ENCODE results near the gene MRM2. TPM values are rescaled to one million over a fixed set of nuclear protein-coding genes. Genes with fewer than 3 reads are reported as not detected.

Gene MRM2
- total RNA-seq, 1 donor from 2014 or later = 18.9 TPM

- no peak for TF ChIP-seq CTCF (IDR thresholded peaks at IDR 0.05)
- Mint-ChIP-seq H3K27ac (ENCODE audit: unreplicated experiment) (no peak overlapping the region), H3K36me3 (ENCODE audit: unreplicated experiment) (peaks cover 40% of the 10 kb centered on the region), H3K4me3 (ENCODE audit: unreplicated experiment) (no peak overlapping the region), H3K4me1 (ENCODE audit: unreplicated experiment) (no peaks in the 10 kb centered on the region), H3K27me3 (ENCODE audit: unreplicated experiment) (no peaks in the 10 kb centered on the region), H3K9me3 (ENCODE audit: unreplicated experiment) (peaks cover 16% of the 10 kb centered on the region)
- DNase-seq (ENCODE audit: extremely low spot score, unreplicated experiment) = no peak
Measured at GRCh38 chr7:2191016-2191415, 51.0 kb downstream of the MRM2 start.

- Mint-ChIP-seq H3K4me3 (ENCODE audit: unreplicated experiment) (no peak overlapping the region), H3K27ac (ENCODE audit: unreplicated experiment) (no peak overlapping the region), H3K36me3 (ENCODE audit: unreplicated experiment) (peaks cover 35% of the 10 kb centered on the region), H3K9me3 (ENCODE audit: unreplicated experiment) (peaks cover 16% of the 10 kb centered on the region), H3K4me1 (ENCODE audit: unreplicated experiment) (no peaks in the 10 kb centered on the region), H3K27me3 (ENCODE audit: unreplicated experiment) (no peaks in the 10 kb centered on the region)
- no peak for DNase-seq (ENCODE audit: extremely low spot score, unreplicated experiment)
- no peak for TF ChIP-seq CTCF (IDR thresholded peaks at IDR 0.05)
Measured at GRCh38 chr7:2190531-2190930, 51.5 kb downstream of the MRM2 start.

- DNase-seq (ENCODE audit: extremely low spot score, unreplicated experiment) = no peak
- no peak for TF ChIP-seq CTCF (IDR thresholded peaks at IDR 0.05)
- Mint-ChIP-seq H3K4me1 (ENCODE audit: unreplicated experiment) (no peaks in the 10 kb centered on the region), H3K27ac (ENCODE audit: unreplicated experiment) (no peak overlapping the region), H3K9me3 (ENCODE audit: unreplicated experiment) (peaks cover 16% of the 10 kb centered on the region), H3K36me3 (ENCODE audit: unreplicated experiment) (peaks cover 30% of the 10 kb centered on the region), H3K27me3 (ENCODE audit: unreplicated experiment) (no peaks in the 10 kb centered on the region), H3K4me3 (ENCODE audit: unreplicated experiment) (no peak overlapping the region)
Measured at GRCh38 chr7:2186166-2186565, 55.8 kb downstream of the MRM2 start.

GRCh38 chr7:2185715-2186114 lies 56.3 kb downstream of the MRM2 start:
- Mint-ChIP-seq H3K36me3 (ENCODE audit: unreplicated experiment) (peaks cover 29% of the 10 kb centered on the region), H3K27ac (ENCODE audit: unreplicated experiment) (no peak overlapping the region), H3K4me1 (ENCODE audit: unreplicated experiment) (no peaks in the 10 kb centered on the region), H3K9me3 (ENCODE audit: unreplicated experiment) (peaks cover 16% of the 10 kb centered on the region), H3K27me3 (ENCODE audit: unreplicated experiment) (no peaks in the 10 kb centered on the region), H3K4me3 (ENCODE audit: unreplicated experiment) (no peak overlapping the region)
- no peak for TF ChIP-seq CTCF (IDR thresholded peaks at IDR 0.05)
- no peak for DNase-seq (ENCODE audit: extremely low spot score, unreplicated experiment)

Small RNAs within 50 kb of the gene (microRNA-seq; reads per million reads assigned to microRNA genes)
- gene MIR6836 (ENCODE audit: unreplicated experiment) = not detected

Other genes starting within 250 kb of the MRM2 start
- 30.2 and 32.7 TPM in 2 replicates for gene MAD1L1, start 9.3 kb downstream of the MRM2 start, total RNA-seq
- 12.8 and 14.8 TPM in 2 replicates for gene NUDT1, start within 50 bp of the MRM2 start, total RNA-seq
- 41.5 and 51.2 TPM in 2 replicates for gene SNX8, start 72.2 kb upstream of the MRM2 start, total RNA-seq
- 132 and 133 TPM in 2 replicates for gene EIF3B, start 112.6 kb upstream of the MRM2 start, total RNA-seq
- 28.0 and 30.2 TPM in 2 replicates for gene CHST12, start 161.4 kb upstream of the MRM2 start, total RNA-seq
- gene GRIFIN, start 234.2 kb upstream of the MRM2 start, total RNA-seq = not detected in 2 replicates

All from osteocyte (in vitro differentiated cells).